Naive thymus-derived CD4-positive, alpha-beta T cell (primary cell): ENCODE measurements around the gene CPNE6. TPM values are rescaled to one million over a fixed set of nuclear protein-coding genes. Genes with fewer than 3 reads are reported as not detected.
"Not testable (repeated sequence)": the region's sequence is repeated elsewhere in the genome, so short reads cannot be mapped to it uniquely, and the experiment has no call there.

ENCODE experiments used
- ATAC-seq: fragments of 150-1000 bp; cut with Tn5 transposase; 2 replicates; pipeline ENCODE4 v1.10.0; 2021; ENCODE audit warnings: mild to moderate bottlenecking, moderate library complexity
- CTCF ChIA-PET: fragments of 350-600 bp; sonication (Branson Sonifier 250); formaldehyde crosslinking; loops from one replicate; lab custom pipeline; 2021; ENCODE audit warnings: antibody characterized with exemption; lab: Charles Lee
- POLR2A ChIA-PET: fragments of 350-600 bp; sonication (Branson Sonifier 250); formaldehyde crosslinking; loops from one replicate; lab custom pipeline; 2021; ENCODE audit warnings: antibody characterized with exemption, inconsistent platforms; lab: Charles Lee
- DNase-seq, 9 donors: peaks; one replicate each; pipeline versions ENCODE4 v3.0.0 to v3.0.0-alpha.2; 2020 to 2022; ENCODE audit warnings: mixed read lengths in 1 of 9
- H3K27ac ChIP-seq: one replicate; pipeline ENCODE4 v1.7.0; 2013; ENCODE audit warnings: mild to moderate bottlenecking, low read depth, low read length, moderate library complexity
- H3K27me3 ChIP-seq, 2 donors: one replicate each; pipeline ENCODE4 v1.7.0; 2013; ENCODE audit warnings: low read length in 2 of 2, mild to moderate bottlenecking in 2 of 2, moderate library complexity in 2 of 2; ENCODE audit not compliant: control insufficient read depth in 2 of 2, insufficient read depth in 2 of 2
- H3K36me3 ChIP-seq, 3 experiments: 1 replicate in 2 of 3; 2 replicates in 1 of 3; pipeline ENCODE4 v1.7.0; 2013; ENCODE audit warnings: low read length in 3 of 3, mild to moderate bottlenecking in 3 of 3, moderate library complexity in 1 of 3; ENCODE audit not compliant: insufficient read depth in 3 of 3, control insufficient read depth in 2 of 3
- H3K4me1 ChIP-seq, 2 donors: one replicate each; pipeline ENCODE4 v1.7.0; 2013; ENCODE audit warnings: low read length in 2 of 2, mild to moderate bottlenecking in 2 of 2, moderate library complexity in 1 of 2; ENCODE audit not compliant: control insufficient read depth in 2 of 2, insufficient read depth in 2 of 2
- H3K4me3 ChIP-seq: 2 replicates; pipeline ENCODE4 v1.7.0; 2013; ENCODE audit warnings: mild to moderate bottlenecking, low read length
- H3K9me3 ChIP-seq, 3 experiments: 1 replicate in 2 of 3; 2 replicates in 1 of 3; pipeline ENCODE4 v1.7.0; 2013; ENCODE audit warnings: low read length in 3 of 3; ENCODE audit not compliant: control insufficient read depth in 2 of 3
- H3K27ac Mint-ChIP-seq, 9 donors: one replicate each; pipeline ENCODE4 v1.8.0; 2020 to 2022; ENCODE audit warnings: mixed read lengths in 9 of 9, mild to moderate bottlenecking in 8 of 9, moderate library complexity in 5 of 9, inconsistent platforms in 2 of 9
- H3K27me3 Mint-ChIP-seq, 5 donors: one replicate each; pipeline ENCODE4 v1.8.0; 2021 to 2022; ENCODE audit warnings: mixed read lengths in 5 of 5, mild to moderate bottlenecking in 1 of 5
- H3K36me3 Mint-ChIP-seq, 5 donors: one replicate each; pipeline ENCODE4 v1.8.0; 2020 to 2022; ENCODE audit warnings: mixed read lengths in 5 of 5, mild to moderate bottlenecking in 3 of 5, inconsistent platforms in 1 of 5
- H3K4me1 Mint-ChIP-seq, 7 donors: one replicate each; pipeline ENCODE4 v1.8.0; 2020 to 2022; ENCODE audit warnings: mixed read lengths in 7 of 7, mild to moderate bottlenecking in 3 of 7, inconsistent platforms in 1 of 7
- H3K4me3 Mint-ChIP-seq, 10 donors: one replicate each; pipeline ENCODE4 v1.8.0; 2020 to 2022; ENCODE audit warnings: mild to moderate bottlenecking in 10 of 10, mixed read lengths in 10 of 10, moderate library complexity in 6 of 10, inconsistent platforms in 2 of 10
- H3K9me3 Mint-ChIP-seq, 11 donors: one replicate each; pipeline ENCODE4 v1.8.0; 2020 to 2022; ENCODE audit warnings: mixed read lengths in 11 of 11, mild to moderate bottlenecking in 4 of 11, inconsistent platforms in 1 of 11, moderate library complexity in 1 of 11
- intact Hi-C, 2 donors: fragments of 100-400 bp; cut with micrococcal nuclease; formaldehyde crosslinking; loops; one replicate each; pipeline ENCODE4 v1.15.1; 2023
- polyA plus RNA-seq, 2 donors: library from polyadenylated mRNA; unstranded; fragments of 300-500 nt; fragmentation: Illumina TruSeq; gene quantifications; one replicate each; pipeline ENCODE4 v1.2.3, GENCODE V29; 2021
- total RNA-seq, 6 experiments: library from RNA in 5 of 6; stranded (reverse) in 5 of 6; gene quantifications; 1 replicate in 5 of 6; 2 replicates in 1 of 6; pipeline ENCODE4 v1.2.3 and lab custom pipeline; 2021 to 2026

CPNE6 gene
- total and polyA plus RNA-seq, 7 experiments from 2014 or later, result 0.12 TPM; not detected in 6

GRCh38 chr14:24100982-24101494 lies 29.7 kb downstream of the CPNE6 start:
- no peak overlapping the region for H3K4me3 ChIP-seq
- Mint-ChIP-seq H3K9me3 (peaks cover 0 to 2% (median 0%) of the 10 kb centered on the region in 11 donors), H3K4me1 (peaks cover 5 to 15% (median 7%) of the 10 kb centered on the region in 7 donors), H3K4me3 (no peak overlapping the region), H3K36me3 (peaks cover 3 to 44% (median 15%) of the 10 kb centered on the region in 5 donors), H3K27ac (peak overlapping the region in 1 of 9 donors; percentile 15), H3K27me3 (no peaks in the 10 kb centered on the region)
- DNase-seq (no peak), ATAC-seq (no peak)
- no peaks in the 10 kb centered on the region for H3K9me3 ChIP-seq
- no peaks in the 10 kb centered on the region for H3K27me3 ChIP-seq
- H3K4me1 ChIP-seq, result no peaks in the 10 kb centered on the region
- H3K36me3 ChIP-seq, result peaks cover 0 to 45% (median 5%) of the 10 kb centered on the region in 3 experiments
- no peak overlapping the region for H3K27ac ChIP-seq
- intact Hi-C loops, result no loop called here
- ChIA-PET POLR2A (interaction anchor here (0.7 to 1.1 kb wide), 2 partner anchors 13 to 21 kb away, joined by 3 read pairs; partner anchors contain the start of genes DCAF11 and NRL), CTCF (interaction anchor here (1.4 to 11.7 kb wide), 3 partner anchors 7 to 45 kb away, joined by 3 to 246 read pairs (median 165); partner anchors contain the start of genes CARMIL3 and PCK2)

DNA sequence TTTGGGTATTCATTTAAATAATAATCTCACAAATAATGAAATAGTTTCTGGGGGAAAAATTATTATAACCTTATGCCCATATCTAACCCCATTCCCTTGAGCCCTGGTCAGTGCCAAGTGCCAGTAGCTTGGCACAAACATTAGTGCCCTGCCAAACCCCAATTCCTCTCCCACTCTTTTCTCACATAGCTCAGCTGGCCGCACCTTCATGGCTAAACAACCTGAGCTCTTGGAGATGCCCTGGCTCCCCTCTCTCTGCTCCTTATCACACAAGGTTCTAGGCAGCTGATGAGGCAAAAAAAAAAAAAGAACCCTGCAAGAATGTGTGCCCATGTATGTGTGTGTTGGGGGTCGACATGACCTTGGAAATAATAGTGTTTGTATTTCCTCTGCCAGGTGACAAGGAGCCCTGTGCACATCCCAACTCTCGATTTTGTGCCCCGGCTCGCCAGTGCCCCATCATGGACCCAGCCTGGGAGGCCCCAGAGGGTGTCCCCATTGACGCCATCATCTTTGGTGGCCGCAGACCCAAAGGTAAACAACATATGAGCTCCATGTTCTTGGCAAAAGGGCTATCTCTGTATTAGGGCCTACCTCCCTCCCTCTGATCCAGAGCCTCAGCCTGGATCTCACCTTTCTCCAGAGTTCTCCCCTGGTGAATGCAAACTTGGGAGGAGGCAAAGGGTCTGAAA lies 31.1 kb downstream of the CPNE6 start:
- Histone ChIP-seq H3K9me3 (no peaks in the 10 kb centered on the region), H3K4me3 (no peak overlapping the region), H3K36me3 (peaks cover 0 to 45% (median 5%) of the 10 kb centered on the region in 3 experiments), H3K27me3 (no peaks in the 10 kb centered on the region), H3K27ac (no peak overlapping the region), H3K4me1 (no peaks in the 10 kb centered on the region)
- Mint-ChIP-seq H3K27ac (peak overlapping the region in 2 of 9 donors; percentile 19 to 43), H3K4me1 (peaks cover 0 to 16% (median 0%) of the 10 kb centered on the region in 7 donors), H3K9me3 (peaks cover 0 to 2% (median 0%) of the 10 kb centered on the region in 11 donors), H3K4me3 (no peak overlapping the region), H3K27me3 (no peaks in the 10 kb centered on the region), H3K36me3 (peaks cover 3 to 44% (median 15%) of the 10 kb centered on the region in 5 donors)
- intact Hi-C loops, result no loop called here
- DNase-seq (no peak), ATAC-seq (no peak)
- POLR2A ChIA-PET, result interaction anchor here (0.9 to 3.0 kb wide), 2 partner anchors 12 to 45 kb away, joined by 3 to 9 read pairs; partner anchors contain the start of genes DCAF11, NRL and RNF31
- CTCF ChIA-PET, result interaction anchor here (0.8 to 11.7 kb wide), 4 partner anchors 9 to 47 kb away, joined by 3 to 246 read pairs (median 84); partner anchors contain the start of genes CARMIL3 and PCK2

DNA sequence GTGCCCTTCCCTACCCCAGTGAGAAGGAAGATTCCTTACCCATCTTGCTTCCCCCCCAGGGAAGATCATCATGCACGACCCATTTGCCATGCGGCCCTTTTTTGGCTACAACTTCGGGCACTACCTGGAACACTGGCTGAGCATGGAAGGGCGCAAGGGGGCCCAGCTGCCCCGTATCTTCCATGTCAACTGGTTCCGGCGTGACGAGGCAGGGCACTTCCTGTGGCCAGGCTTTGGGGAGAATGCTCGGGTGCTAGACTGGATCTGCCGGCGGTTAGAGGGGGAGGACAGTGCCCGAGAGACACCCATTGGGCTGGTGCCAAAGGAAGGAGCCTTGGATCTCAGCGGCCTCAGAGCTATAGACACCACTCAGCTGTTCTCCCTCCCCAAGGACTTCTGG lies 32.1 kb downstream of the CPNE6 start:
- Mint-ChIP-seq H3K27ac (peak overlapping the region in 2 of 9 donors; percentile 31 to 48), H3K36me3 (peaks cover 3 to 44% (median 15%) of the 10 kb centered on the region in 5 donors), H3K9me3 (peaks cover 0 to 2% (median 0%) of the 10 kb centered on the region in 11 donors), H3K4me1 (peaks cover 1 to 22% (median 5%) of the 10 kb centered on the region in 7 donors), H3K27me3 (no peaks in the 10 kb centered on the region), H3K4me3 (no peak overlapping the region)
- Histone ChIP-seq H3K27ac (no peak overlapping the region), H3K4me1 (peaks cover under 1 to 2% of the 10 kb centered on the region in 2 donors), H3K4me3 (no peak overlapping the region), H3K27me3 (no peaks in the 10 kb centered on the region), H3K9me3 (no peaks in the 10 kb centered on the region), H3K36me3 (peaks cover 0 to 40% (median 5%) of the 10 kb centered on the region in 3 experiments)
- POLR2A ChIA-PET, result interaction anchor here (3.0 to 6.0 kb wide), 2 partner anchors 9 to 11 kb away, joined by 9 to 85 read pairs; partner anchors contain the start of genes DCAF11, NRL and PCK2
- intact Hi-C loops, result no loop called here
- CTCF ChIA-PET, result interaction anchor here (11.5 to 11.7 kb wide), 2 partner anchors 10 to 48 kb away, joined by 165 to 246 read pairs; partner anchors contain the start of genes CARMIL3 and PCK2
- ATAC-seq (no peak), DNase-seq (no peak)

DNA sequence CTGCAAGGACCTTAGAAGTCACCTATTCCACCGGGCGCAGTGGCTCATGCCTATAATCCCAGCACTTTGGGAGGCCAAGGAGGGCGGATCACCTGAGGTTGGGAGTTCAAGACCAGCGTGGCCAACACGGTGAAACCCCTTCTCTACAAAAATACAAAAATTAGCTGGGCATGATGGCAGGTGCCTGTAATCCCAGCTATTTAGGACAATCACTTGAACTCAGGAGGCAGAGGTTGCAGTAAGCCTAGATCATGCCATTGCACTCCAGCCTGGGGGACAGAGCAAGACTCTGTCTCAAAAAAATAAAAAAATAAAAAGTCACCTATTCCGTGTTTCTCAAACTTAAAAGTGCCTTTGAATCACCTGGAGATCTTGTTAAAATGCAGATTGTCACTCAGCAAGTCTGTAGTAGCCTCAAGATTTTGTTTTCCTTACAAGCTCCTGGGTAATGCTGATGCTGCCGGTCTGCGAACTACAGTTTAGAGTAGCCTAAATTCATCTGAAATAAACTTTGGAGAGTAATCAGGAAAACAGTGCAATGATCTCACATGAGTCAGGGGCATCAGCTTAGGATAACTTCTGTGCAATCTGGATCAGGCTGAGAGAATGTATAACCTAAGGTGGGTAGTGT lies 34.4 kb downstream of the CPNE6 start:
- CTCF ChIA-PET, result interaction anchor here (0.5 to 11.7 kb wide), 8 partner anchors 8 to 55 kb away, joined by 3 to 246 read pairs (median 24); partner anchors contain the start of genes CARMIL3, DCAF11, IRF9 and PCK2
- H3K4me1 ChIP-seq, result peaks cover 9 to 11% of the 10 kb centered on the region in 2 donors
- H3K27me3 Mint-ChIP-seq, H3K9me3 ChIP-seq, H3K9me3 Mint-ChIP-seq, H3K4me3 Mint-ChIP-seq, H3K27ac ChIP-seq, ATAC-seq, intact Hi-C loops, H3K27me3 ChIP-seq, H3K4me3 ChIP-seq, DNase-seq: not testable (repeated sequence)
- peaks cover 3 to 34% (median 15%) of the 10 kb centered on the region in 5 donors for H3K36me3 Mint-ChIP-seq
- POLR2A ChIA-PET, result interaction anchor here (0.9 to 6.7 kb wide), 7 partner anchors 11 to 50 kb away, joined by 3 to 85 read pairs (median 4); partner anchors contain the start of genes EMC9, PCK2, PSME2 and RNF31
- H3K4me1 Mint-ChIP-seq, result peaks cover 9 to 28% (median 13%) of the 10 kb centered on the region in 7 donors
- H3K27ac Mint-ChIP-seq, result peak overlapping the region in 3 of 9 donors; percentile 9 to 48 (median 46)
- peaks cover 0 to 20% (median 0%) of the 10 kb centered on the region in 3 experiments for H3K36me3 ChIP-seq

DNA sequence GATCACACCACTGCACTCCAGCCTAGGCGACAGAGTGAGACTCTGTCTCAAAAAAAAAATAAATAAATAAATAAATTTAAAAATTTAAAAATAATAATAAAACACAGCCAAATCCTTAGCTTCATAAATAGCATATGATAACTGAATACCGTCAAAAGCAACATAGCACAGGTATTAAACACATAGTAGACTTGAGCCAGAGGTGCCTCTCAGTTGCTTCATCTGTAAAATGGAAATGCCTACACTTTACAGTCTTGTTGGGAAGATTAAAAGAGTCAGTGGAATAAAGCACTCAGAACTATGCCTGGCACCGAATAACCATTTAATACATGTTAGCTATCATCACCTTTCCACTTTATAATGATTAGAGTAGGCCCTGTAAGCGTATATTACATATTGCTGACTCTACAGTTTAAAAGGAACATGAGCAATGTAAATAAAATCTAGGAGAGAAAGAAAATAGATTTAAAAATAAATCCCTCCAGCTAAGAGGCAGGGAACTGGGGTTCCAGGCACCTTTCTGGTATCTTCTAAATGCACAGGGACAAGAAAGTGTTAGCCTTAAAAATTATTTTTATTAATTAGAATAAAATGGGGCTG lies 35.4 kb downstream of the CPNE6 start:
- Histone ChIP-seq H3K4me1 (peaks cover 9 to 11% of the 10 kb centered on the region in 2 donors), H3K27ac (no peak overlapping the region), H3K4me3 (no peak overlapping the region), H3K27me3 (no peaks in the 10 kb centered on the region), H3K9me3 (no peaks in the 10 kb centered on the region), H3K36me3 (peaks cover 0 to 13% (median 0%) of the 10 kb centered on the region in 3 experiments)
- ATAC-seq (no peak), DNase-seq (no peak)
- peaks cover 3 to 29% (median 15%) of the 10 kb centered on the region in 5 donors for H3K36me3 Mint-ChIP-seq
- no peaks in the 10 kb centered on the region for H3K27me3 Mint-ChIP-seq
- POLR2A ChIA-PET, result interaction anchor here (0.8 to 6.7 kb wide), 10 partner anchors 9 to 323 kb away, joined by 3 to 85 read pairs (median 18); partner anchors contain the start of genes KHNYN, PCK2, PSME1 and PSME2
- intact Hi-C loops, result no loop called here
- CTCF ChIA-PET, result interaction anchor here (0.5 to 11.7 kb wide), 7 partner anchors 13 to 639 kb away, joined by 3 to 246 read pairs (median 28); partner anchors contain the start of genes CARMIL3, IRF9, PCK2 and RNF31
- H3K27ac Mint-ChIP-seq, result peak overlapping the region in 1 of 9 donors; percentile 92
- H3K4me1 Mint-ChIP-seq, result peaks cover 9 to 28% (median 13%) of the 10 kb centered on the region in 7 donors
- H3K9me3 Mint-ChIP-seq, result peaks cover 0 to 2% (median 0%) of the 10 kb centered on the region in 11 donors
- H3K4me3 Mint-ChIP-seq, result no peak overlapping the region
